Keratinocyte (primary cell): ENCODE measurements around the gene DLL1.

Experiments used
- EZH2 ChIP-seq: IDR thresholded peaks from one replicate; pipeline ENCODE4 v1.6.1; 2012; ENCODE audit warnings: inconsistent platforms, mild to moderate bottlenecking, low read length, moderate library complexity
- TF ChIP-seq, protein P1 (sequence below), 3 experiments: IDR thresholded peaks in 1 of 3; conservative IDR thresholded peaks in 1 of 3; optimal IDR thresholded peaks in 1 of 3; 2 replicates in 2 of 3; 3 replicates in 1 of 3; pipeline versions ENCODE3 to v1.5.1; 2011; ENCODE audit warnings: low read length in 3 of 3, mild to moderate bottlenecking in 3 of 3, moderate library complexity in 2 of 3, control low read depth in 1 of 3, inconsistent platforms in 1 of 3; ENCODE audit not compliant: insufficient read depth in 2 of 3; ENCODE audit errors: extremely low read depth in 1 of 3

DNA sequence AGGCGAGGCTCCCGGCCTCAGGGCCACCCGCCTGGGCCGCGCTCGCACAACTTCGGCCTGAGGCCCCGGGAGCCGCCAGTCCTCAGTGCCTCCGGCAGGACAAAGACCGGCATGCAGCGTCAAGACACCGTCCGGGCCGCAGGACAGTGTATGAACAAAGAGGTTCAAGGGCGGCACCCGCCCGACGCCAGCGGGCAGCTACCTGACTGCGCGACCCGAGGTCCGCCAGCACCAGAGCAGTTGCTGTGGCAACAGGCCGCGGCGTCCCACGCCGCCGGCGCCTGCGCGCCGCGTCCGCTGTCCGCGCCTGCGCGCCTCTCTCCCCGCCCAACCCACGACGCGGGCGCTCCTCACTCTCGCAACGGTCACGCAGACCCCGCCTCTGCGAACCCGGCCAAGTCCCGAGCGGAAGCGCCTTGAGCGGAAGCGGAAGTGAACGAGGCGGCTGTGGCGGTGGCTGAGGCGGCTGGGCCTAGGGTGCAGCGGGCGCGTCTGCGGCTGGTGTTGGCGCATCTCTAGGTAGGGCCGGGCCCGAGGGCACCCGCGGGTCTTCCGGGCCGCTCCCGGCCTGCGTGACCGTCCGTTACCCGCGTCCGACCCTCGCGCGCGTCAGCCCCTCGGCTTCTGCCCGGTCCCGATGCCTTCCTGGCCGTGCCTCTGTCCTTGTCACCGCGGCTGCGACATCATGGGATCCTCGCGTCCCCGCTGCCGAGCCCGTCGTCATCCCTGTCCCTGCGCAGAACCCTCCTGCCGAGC lies 15.6 kb upstream of the DLL1 start, which contains the start of gene FAM120B:
- TF ChIP-seq, protein P1, sequence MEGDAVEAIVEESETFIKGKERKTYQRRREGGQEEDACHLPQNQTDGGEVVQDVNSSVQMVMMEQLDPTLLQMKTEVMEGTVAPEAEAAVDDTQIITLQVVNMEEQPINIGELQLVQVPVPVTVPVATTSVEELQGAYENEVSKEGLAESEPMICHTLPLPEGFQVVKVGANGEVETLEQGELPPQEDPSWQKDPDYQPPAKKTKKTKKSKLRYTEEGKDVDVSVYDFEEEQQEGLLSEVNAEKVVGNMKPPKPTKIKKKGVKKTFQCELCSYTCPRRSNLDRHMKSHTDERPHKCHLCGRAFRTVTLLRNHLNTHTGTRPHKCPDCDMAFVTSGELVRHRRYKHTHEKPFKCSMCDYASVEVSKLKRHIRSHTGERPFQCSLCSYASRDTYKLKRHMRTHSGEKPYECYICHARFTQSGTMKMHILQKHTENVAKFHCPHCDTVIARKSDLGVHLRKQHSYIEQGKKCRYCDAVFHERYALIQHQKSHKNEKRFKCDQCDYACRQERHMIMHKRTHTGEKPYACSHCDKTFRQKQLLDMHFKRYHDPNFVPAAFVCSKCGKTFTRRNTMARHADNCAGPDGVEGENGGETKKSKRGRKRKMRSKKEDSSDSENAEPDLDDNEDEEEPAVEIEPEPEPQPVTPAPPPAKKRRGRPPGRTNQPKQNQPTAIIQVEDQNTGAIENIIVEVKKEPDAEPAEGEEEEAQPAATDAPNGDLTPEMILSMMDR (optimal IDR thresholded peaks at IDR 0.05 in 1 of 3, IDR thresholded peaks at IDR 0.05 in 1 of 3, conservative IDR thresholded peaks at IDR 0.05 in 1 of 3; ENCODE audit: extremely low read depth in 1 of 3, insufficient read depth in 2 of 3, low read length in 3 of 3): no peak
- TF ChIP-seq EZH2: no peak
